CD4-positive, CD25-positive, alpha-beta regulatory T cell (primary cell): ENCODE results near the gene SLC2A13. TPM values are rescaled to one million over a fixed set of nuclear protein-coding genes. Genes with fewer than 3 reads are reported as not detected.

Experiments
- ATAC-seq, 2 donors: fragments of 150-1000 bp; cut with Tn5 transposase; one replicate each; pipeline ENCODE4 v1.10.0; 2021; ENCODE audit warnings: low read depth in 2 of 2, moderate number of reproducible peaks in 2 of 2, moderate library complexity in 1 of 2
- DNase-seq, 3 donors: peaks; one replicate each; pipeline versions ENCODE4 v3.0.0 to v3.0.0-alpha.2; 2012 to 2022; ENCODE audit warnings: mixed read lengths in 1 of 3
- H3K27ac ChIP-seq: one replicate; pipeline ENCODE4 v1.7.0; 2013; ENCODE audit warnings: mild to moderate bottlenecking, low read length; ENCODE audit not compliant: insufficient read depth, poor library complexity, severe bottlenecking
- H3K27me3 ChIP-seq: one replicate; pipeline ENCODE4 v1.7.0; 2013; ENCODE audit warnings: low read length; ENCODE audit not compliant: control insufficient read depth, insufficient read depth
- H3K36me3 ChIP-seq: one replicate; pipeline ENCODE4 v1.7.0; 2013; ENCODE audit warnings: mild to moderate bottlenecking, low read length, moderate library complexity; ENCODE audit not compliant: control insufficient read depth, insufficient read depth
- H3K4me1 ChIP-seq: 2 replicates; pipeline ENCODE4 v1.7.0; 2013; ENCODE audit warnings: mild to moderate bottlenecking, low read length; ENCODE audit not compliant: insufficient read depth, control insufficient read depth, poor library complexity, severe bottlenecking
- H3K4me3 ChIP-seq: one replicate; pipeline ENCODE4 v1.7.0; 2013; ENCODE audit warnings: low read depth, mild to moderate bottlenecking, low read length, moderate library complexity
- H3K9me3 ChIP-seq, 2 experiments: 1 replicate in 1 of 2; 2 replicates in 1 of 2; pipeline ENCODE4 v1.7.0; 2013; ENCODE audit warnings: low read length in 2 of 2, mild to moderate bottlenecking in 1 of 2, moderate library complexity in 1 of 2; ENCODE audit not compliant: control insufficient read depth in 2 of 2
- H3K27ac Mint-ChIP-seq, 3 donors: one replicate each; pipeline ENCODE4 v1.8.0; 2020 to 2022; ENCODE audit warnings: mild to moderate bottlenecking in 3 of 3, mixed read lengths in 3 of 3, moderate library complexity in 2 of 3
- H3K27me3 Mint-ChIP-seq: one replicate; pipeline ENCODE4 v1.8.0; 2022; ENCODE audit warnings: mild to moderate bottlenecking, mixed read lengths
- H3K36me3 Mint-ChIP-seq: one replicate; pipeline ENCODE4 v1.8.0; 2020; ENCODE audit warnings: mixed read lengths
- H3K4me1 Mint-ChIP-seq, 4 donors: one replicate each; pipeline ENCODE4 v1.8.0; 2020 to 2022; ENCODE audit warnings: mixed read lengths in 4 of 4, mild to moderate bottlenecking in 1 of 4
- H3K4me3 Mint-ChIP-seq, 4 donors: one replicate each; pipeline ENCODE4 v1.8.0; 2020 to 2022; ENCODE audit warnings: mild to moderate bottlenecking in 4 of 4, mixed read lengths in 4 of 4, moderate library complexity in 3 of 4
- H3K9me3 Mint-ChIP-seq, 7 donors: one replicate each; pipeline ENCODE4 v1.8.0; 2020 to 2022; ENCODE audit warnings: mixed read lengths in 7 of 7, mild to moderate bottlenecking in 3 of 7, moderate library complexity in 2 of 7
- polyA plus RNA-seq, 4 donors: library from polyadenylated mRNA; unstranded; fragments of 300-500 nt; fragmentation: Illumina TruSeq; gene quantifications; one replicate each; pipeline ENCODE4 v1.2.3, GENCODE V29; 2021
- total RNA-seq: library from RNA; stranded (reverse); gene quantifications from one replicate; pipeline ENCODE4 v1.2.3, GENCODE V29; 2022

Gene SLC2A13
- total and polyA plus RNA-seq, 5 donors from 2014 or later = 0.96 to 4.4 (median 1.9) TPM

DNA sequence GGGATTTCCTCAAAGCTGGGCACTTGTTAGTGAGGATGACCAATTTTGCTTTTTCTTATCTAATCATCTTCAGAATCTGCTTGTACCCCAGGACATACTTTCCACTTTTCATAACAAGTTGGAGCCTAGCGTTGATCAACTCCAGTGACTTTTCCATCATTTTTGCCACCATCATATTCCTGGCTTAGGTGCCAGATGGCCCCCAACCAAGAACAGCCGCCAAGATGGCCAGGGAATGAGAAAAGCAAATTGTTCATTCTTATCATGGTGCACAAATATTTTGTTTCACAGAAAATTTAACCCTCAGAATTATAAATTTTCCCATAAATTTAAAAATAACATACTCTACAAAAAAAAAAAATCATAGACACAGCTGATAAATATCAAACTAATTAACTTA is 37.5 kb downstream of the SLC2A13 start:
- no peaks in the 10 kb centered on the region for H3K9me3 ChIP-seq
- H3K27ac ChIP-seq = no peak overlapping the region
- Mint-ChIP-seq H3K27ac (no peak overlapping the region), H3K4me3 (no peak overlapping the region), H3K4me1 (peaks cover 0 to 10% (median 0%) of the 10 kb centered on the region in 4 donors), H3K9me3 (no peaks in the 10 kb centered on the region), H3K36me3 (no peaks in the 10 kb centered on the region), H3K27me3 (no peaks in the 10 kb centered on the region)
- H3K27me3 ChIP-seq = no peaks in the 10 kb centered on the region
- H3K4me3 ChIP-seq = no peak overlapping the region
- no peak for ATAC-seq
- no peaks in the 10 kb centered on the region for H3K36me3 ChIP-seq
- DNase-seq = no peak
- H3K4me1 ChIP-seq = no peaks in the 10 kb centered on the region

DNA sequence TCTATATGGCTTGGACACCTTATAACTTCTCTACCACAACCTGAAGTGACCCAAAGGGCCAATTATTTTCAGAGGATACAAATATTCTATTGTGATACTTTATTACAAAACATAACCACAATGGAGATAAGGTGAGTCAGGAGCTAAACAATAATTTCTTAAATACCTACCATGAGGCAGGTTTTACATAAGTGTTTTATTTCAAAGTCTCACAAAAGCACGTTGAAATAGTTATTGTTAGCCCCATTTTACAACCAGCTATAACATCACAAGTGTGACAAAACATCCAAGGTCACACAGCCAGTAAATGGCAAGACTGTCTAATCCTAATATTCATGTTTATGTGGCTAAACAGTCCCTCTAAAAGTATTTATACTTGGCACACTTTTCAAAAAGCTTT is 40.2 kb downstream of the SLC2A13 start:
- Mint-ChIP-seq H3K27ac (no peak overlapping the region), H3K4me1 (peaks cover 0 to 3% (median 0%) of the 10 kb centered on the region in 4 donors), H3K36me3 (no peaks in the 10 kb centered on the region), H3K27me3 (no peaks in the 10 kb centered on the region), H3K9me3 (no peaks in the 10 kb centered on the region), H3K4me3 (no peak overlapping the region)
- Histone ChIP-seq H3K4me3 (no peak overlapping the region), H3K27me3 (no peaks in the 10 kb centered on the region), H3K27ac (no peak overlapping the region), H3K36me3 (no peaks in the 10 kb centered on the region), H3K4me1 (no peaks in the 10 kb centered on the region), H3K9me3 (no peaks in the 10 kb centered on the region)
- ATAC-seq (no peak), DNase-seq (no peak)

DNA sequence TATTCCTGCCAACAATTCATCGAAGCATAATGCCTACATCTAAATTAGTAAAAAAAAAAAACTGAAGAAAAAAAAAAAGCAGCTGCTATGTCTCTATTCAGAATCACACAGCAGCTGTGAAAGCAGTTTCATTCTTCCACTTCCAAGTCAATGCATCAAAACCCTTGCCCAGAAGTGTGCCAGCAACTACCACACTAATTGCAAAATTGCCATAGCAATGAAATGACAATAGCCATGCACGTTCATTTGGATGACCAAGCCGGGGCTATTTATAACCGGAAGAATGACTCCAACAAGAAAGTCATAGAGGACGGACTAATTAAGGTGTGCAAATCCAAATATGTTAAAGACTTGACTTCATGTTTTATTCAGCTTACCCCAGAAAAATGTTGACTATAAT is 42.5 kb downstream of the SLC2A13 start:
- Mint-ChIP-seq H3K9me3 (peaks cover 0 to 2% (median 0%) of the 10 kb centered on the region in 7 donors), H3K27me3 (no peaks in the 10 kb centered on the region), H3K4me3 (no peak overlapping the region), H3K36me3 (no peaks in the 10 kb centered on the region), H3K4me1 (no peaks in the 10 kb centered on the region), H3K27ac (no peak overlapping the region)
- Histone ChIP-seq H3K4me3 (no peak overlapping the region), H3K9me3 (no peaks in the 10 kb centered on the region), H3K27me3 (no peaks in the 10 kb centered on the region), H3K4me1 (no peaks in the 10 kb centered on the region), H3K36me3 (no peaks in the 10 kb centered on the region), H3K27ac (no peak overlapping the region)
- ATAC-seq (no peak), DNase-seq (no peak)

DNA sequence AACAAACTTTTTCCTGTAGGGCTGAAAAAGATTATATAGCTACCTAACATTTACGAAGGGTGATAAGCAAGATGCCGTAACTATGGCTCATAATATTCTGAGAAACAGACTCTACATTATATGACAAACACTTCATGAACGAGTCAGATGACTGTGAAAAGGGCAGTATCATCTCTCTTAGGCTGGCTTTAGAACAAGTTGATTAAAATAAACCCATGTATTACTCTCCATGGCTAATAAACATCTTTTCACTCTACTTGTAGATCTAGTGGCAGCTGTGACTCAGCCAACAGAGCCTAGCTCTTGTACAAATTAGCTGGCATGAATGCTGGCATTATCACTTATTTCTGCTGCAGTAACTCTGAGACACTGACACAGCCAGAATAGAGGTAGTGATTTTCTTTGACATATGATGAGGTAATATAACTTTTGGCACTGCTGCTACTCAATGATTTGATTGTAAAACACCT is 47.1 kb downstream of the SLC2A13 start:
- H3K27ac Mint-ChIP-seq = no peak overlapping the region
- ATAC-seq (no peak), DNase-seq (no peak)

DNA sequence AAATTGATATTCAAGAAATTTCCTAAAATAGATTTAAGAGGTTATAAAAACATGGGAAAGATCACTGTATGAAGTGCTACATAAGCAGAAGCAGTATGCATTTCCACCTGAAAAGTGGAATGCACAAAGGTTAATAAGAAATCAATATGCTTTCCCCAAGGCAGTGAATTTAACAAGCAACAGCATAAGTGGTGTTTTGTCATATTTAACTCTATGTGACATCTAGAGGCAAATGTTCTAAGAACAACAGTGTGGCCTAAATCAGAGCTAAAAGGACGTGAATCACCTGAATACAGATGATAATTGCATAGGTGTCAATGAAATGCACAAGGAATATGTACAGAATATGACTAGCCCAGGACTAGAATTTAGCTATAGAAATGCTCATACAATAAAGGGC is 49.5 kb downstream of the SLC2A13 start:
- no peak overlapping the region for H3K4me3 Mint-ChIP-seq
- no peak overlapping the region for H3K4me3 ChIP-seq
- no peak for ATAC-seq
- H3K27me3 ChIP-seq = no peaks in the 10 kb centered on the region
- no peak overlapping the region for H3K27ac Mint-ChIP-seq
- no peaks in the 10 kb centered on the region for H3K9me3 ChIP-seq
- H3K36me3 Mint-ChIP-seq = no peaks in the 10 kb centered on the region
- no peaks in the 10 kb centered on the region for H3K27me3 Mint-ChIP-seq
- H3K4me1 Mint-ChIP-seq = peaks cover 0 to 4% (median 0%) of the 10 kb centered on the region in 4 donors
- no peaks in the 10 kb centered on the region for H3K36me3 ChIP-seq
- H3K4me1 ChIP-seq = no peaks in the 10 kb centered on the region
- H3K27ac ChIP-seq = no peak overlapping the region
- DNase-seq = no peak
- peaks cover 0 to 2% (median 0%) of the 10 kb centered on the region in 7 donors for H3K9me3 Mint-ChIP-seq

More for the DNA sequence above, 47.1 kb downstream of the SLC2A13 start:
- Histone ChIP-seq H3K27ac (no peak overlapping the region), H3K9me3 (no peaks in the 10 kb centered on the region), H3K36me3 (no peaks in the 10 kb centered on the region), H3K27me3 (no peaks in the 10 kb centered on the region), H3K4me1 (no peaks in the 10 kb centered on the region), H3K4me3 (no peak overlapping the region)
- H3K4me3 Mint-ChIP-seq = no peak overlapping the region
- H3K36me3 Mint-ChIP-seq = no peaks in the 10 kb centered on the region
- H3K9me3 Mint-ChIP-seq = peaks cover 0 to 2% (median 0%) of the 10 kb centered on the region in 7 donors
- H3K27me3 Mint-ChIP-seq = no peaks in the 10 kb centered on the region
- peaks cover 0 to 2% (median 0%) of the 10 kb centered on the region in 4 donors for H3K4me1 Mint-ChIP-seq

DNA sequence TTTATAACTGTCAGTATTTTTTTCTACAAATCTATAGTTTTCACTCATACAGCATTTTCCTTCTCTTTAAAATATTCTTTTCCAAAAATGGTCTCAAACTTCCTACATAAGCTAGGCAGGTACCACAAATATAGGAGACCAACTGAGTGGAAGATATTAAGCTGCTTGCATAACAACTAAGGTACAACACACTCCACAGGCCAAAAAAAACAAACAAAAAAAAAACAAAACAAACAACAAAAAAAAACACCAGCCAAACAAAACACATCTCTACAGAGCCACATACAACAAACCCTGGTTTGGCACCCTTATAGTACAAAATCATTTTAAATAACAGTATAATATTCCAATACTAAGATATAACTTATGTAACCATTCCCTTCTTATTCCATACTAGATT is 50.1 kb downstream of the SLC2A13 start:
- Mint-ChIP-seq H3K27ac (no peak overlapping the region), H3K27me3 (no peaks in the 10 kb centered on the region), H3K4me1 (peaks cover 0 to 4% (median 0%) of the 10 kb centered on the region in 4 donors), H3K4me3 (no peak overlapping the region), H3K9me3 (peaks cover 0 to 2% (median 0%) of the 10 kb centered on the region in 7 donors), H3K36me3 (no peaks in the 10 kb centered on the region)
- Histone ChIP-seq H3K4me1 (no peaks in the 10 kb centered on the region), H3K36me3 (no peaks in the 10 kb centered on the region), H3K4me3 (no peak overlapping the region), H3K27me3 (no peaks in the 10 kb centered on the region), H3K27ac (no peak overlapping the region), H3K9me3 (no peaks in the 10 kb centered on the region)
- ATAC-seq (no peak), DNase-seq (no peak)

DNA sequence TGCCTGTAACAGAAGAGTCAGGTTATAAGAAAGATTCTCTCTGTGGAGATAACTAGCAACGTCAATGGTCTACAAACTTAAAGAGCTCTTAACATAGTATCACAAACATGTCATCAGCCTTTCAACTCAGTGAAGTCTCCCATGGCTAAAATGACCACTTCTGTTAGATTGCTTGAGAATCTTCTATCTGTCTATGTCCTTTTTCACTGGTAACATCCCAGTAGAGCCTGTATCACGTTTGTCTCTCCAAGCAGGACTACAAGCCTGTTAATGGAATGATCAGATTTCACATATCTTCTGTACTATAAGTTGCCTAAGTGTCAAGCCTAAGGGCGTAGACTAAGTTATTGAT is 50.7 kb downstream of the SLC2A13 start:
- Histone ChIP-seq H3K4me1 (no peaks in the 10 kb centered on the region), H3K27ac (no peak overlapping the region), H3K36me3 (no peaks in the 10 kb centered on the region), H3K4me3 (no peak overlapping the region), H3K27me3 (no peaks in the 10 kb centered on the region), H3K9me3 (no peaks in the 10 kb centered on the region)
- ATAC-seq (no peak), DNase-seq (no peak)
- no peak overlapping the region for H3K27ac Mint-ChIP-seq
- peaks cover 0 to 2% (median 0%) of the 10 kb centered on the region in 7 donors for H3K9me3 Mint-ChIP-seq
- H3K27me3 Mint-ChIP-seq = no peaks in the 10 kb centered on the region
- H3K36me3 Mint-ChIP-seq = no peaks in the 10 kb centered on the region
- H3K4me1 Mint-ChIP-seq = peaks cover 0 to 4% (median 0%) of the 10 kb centered on the region in 4 donors
- H3K4me3 Mint-ChIP-seq = no peak overlapping the region

DNA sequence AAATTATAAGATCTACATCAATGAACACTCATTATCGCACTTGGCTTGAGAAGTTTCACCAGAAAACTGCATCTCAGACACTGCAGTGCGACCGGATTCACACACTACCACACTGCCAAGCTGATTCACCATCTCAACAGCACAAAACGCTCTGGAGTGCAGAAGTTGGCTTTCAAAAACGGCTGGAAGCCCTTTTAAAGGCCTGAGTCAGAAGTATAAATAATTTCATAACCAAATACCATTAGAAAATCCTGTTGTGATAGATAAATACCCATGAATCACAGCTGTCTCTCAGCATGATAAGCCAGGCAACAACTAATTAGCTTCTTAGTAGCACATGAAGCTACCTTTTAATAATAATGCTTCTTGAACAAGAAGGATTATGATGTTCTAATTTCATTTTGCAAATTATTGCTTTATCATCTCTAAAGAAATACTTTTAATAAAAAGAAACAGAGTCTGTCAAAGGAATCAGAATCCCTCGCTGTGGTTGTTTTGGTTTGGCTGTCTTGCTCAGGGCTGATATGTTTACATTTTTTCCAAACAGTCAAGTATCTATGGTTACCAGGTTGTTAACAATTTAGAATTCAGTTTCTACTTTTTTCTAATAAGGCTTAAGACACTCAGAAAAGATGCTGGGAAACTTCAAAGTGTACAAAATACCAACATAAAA is 51.2 kb downstream of the SLC2A13 start:
- Mint-ChIP-seq H3K4me3 (no peak overlapping the region), H3K4me1 (peaks cover 0 to 4% (median 0%) of the 10 kb centered on the region in 4 donors)
- H3K9me3 ChIP-seq = no peaks in the 10 kb centered on the region

More for the DNA sequence above, 51.2 kb downstream of the SLC2A13 start:
- ATAC-seq (no peak), DNase-seq (no peak)
- H3K4me3 ChIP-seq = no peak overlapping the region
- H3K27me3 ChIP-seq = no peaks in the 10 kb centered on the region
- H3K36me3 Mint-ChIP-seq = no peaks in the 10 kb centered on the region
- no peaks in the 10 kb centered on the region for H3K36me3 ChIP-seq
- H3K27ac ChIP-seq = no peak overlapping the region
- no peaks in the 10 kb centered on the region for H3K4me1 ChIP-seq
- H3K27ac Mint-ChIP-seq = no peak overlapping the region
- H3K9me3 Mint-ChIP-seq = no peaks in the 10 kb centered on the region
- no peaks in the 10 kb centered on the region for H3K27me3 Mint-ChIP-seq
